GM12878 (cell line): ENCODE data around the gene ARL10.

Source experiments
- ATF3 ChIP-seq: IDR thresholded peaks from 2 replicates; pipeline ENCODE4 v1.6.1; 2011; ENCODE audit warnings: low read depth, mild to moderate bottlenecking, low read length, moderate library complexity, borderline replicate concordance; ENCODE audit errors: extremely low read depth
- CEBPB ChIP-seq, 2 experiments: fragments of 150-350 bp in 1 of 2; IDR thresholded peaks; 2 replicates each; pipeline ENCODE4 v1.6.1; 2012 to 2014; ENCODE audit warnings: low read depth in 2 of 2, low read length in 2 of 2, borderline replicate concordance in 1 of 2, inconsistent platforms in 1 of 2
- CEBPZ ChIP-seq: fragments of 150-350 bp; IDR thresholded peaks from 2 replicates; pipeline ENCODE4 v1.6.1; 2016; ENCODE audit warnings: low read depth, low read length
- CHD1 ChIP-seq: IDR thresholded peaks from 2 replicates; pipeline ENCODE4 v1.6.1; 2012; ENCODE audit warnings: low read depth, low read length, improper control_type of control experiment
- CTCF ChIP-seq, 3 experiments: IDR thresholded peaks in 2 of 3; conservative IDR thresholded peaks in 1 of 3; 2 replicates each; pipeline ENCODE4 v1.5.1; 2011; ENCODE audit warnings: low read depth in 3 of 3, low read length in 3 of 3, mild to moderate bottlenecking in 3 of 3, control low read depth in 2 of 3, moderate library complexity in 2 of 3, inconsistent platforms in 1 of 3, mixed read lengths in 1 of 3; ENCODE audit not compliant: control insufficient read depth in 2 of 3, insufficient read depth in 1 of 3; ENCODE audit errors: extremely low read depth in 1 of 3
- DPF2 ChIP-seq: fragments of 450-650 bp; IDR thresholded peaks from 2 replicates; pipeline ENCODE4 v1.6.1; 2017; ENCODE audit warnings: mild to moderate bottlenecking
- EP300 ChIP-seq, 2 experiments: fragments of 150-350 bp in 1 of 2; IDR thresholded peaks; 2 replicates each; pipeline ENCODE4 v1.6.1; 2011 to 2012; ENCODE audit warnings: low read depth in 2 of 2, low read length in 2 of 2, borderline replicate concordance in 1 of 2, improper control_type of control experiment in 1 of 2, inconsistent platforms in 1 of 2; ENCODE audit not compliant: control insufficient read depth in 1 of 2
- POLR2A ChIP-seq: IDR thresholded peaks from 2 replicates; pipeline ENCODE4 v1.6.1; 2011; ENCODE audit warnings: low read depth, mild to moderate bottlenecking, low read length
- RAD21 ChIP-seq: IDR thresholded peaks from 2 replicates; pipeline ENCODE4 v1.6.1; 2011; ENCODE audit warnings: mild to moderate bottlenecking, low read depth, low read length, moderate library complexity; ENCODE audit not compliant: insufficient read depth
- USF1 ChIP-seq: IDR thresholded peaks from 2 replicates; pipeline ENCODE4 v1.6.1; 2011; ENCODE audit warnings: borderline replicate concordance, low read depth, mild to moderate bottlenecking, moderate library complexity, mixed read lengths, low read length; ENCODE audit not compliant: insufficient read depth; ENCODE audit errors: extremely low read length

- TF ChIP-seq CTCF (IDR thresholded peaks at IDR 0.05 in 2 of 3, conservative IDR thresholded peaks at IDR 0.05 in 1 of 3; ENCODE audit: control insufficient read depth in 2 of 3, extremely low read depth in 1 of 3, insufficient read depth in 1 of 3, low read depth in 3 of 3, low read length in 3 of 3) (no peak), EP300 (IDR thresholded peaks at IDR 0.05; ENCODE audit: borderline replicate concordance in 1 of 2, control insufficient read depth in 1 of 2, low read depth in 2 of 2, low read length in 2 of 2) (no peak), CHD1 (no peak), DPF2 (no peak), POLR2A (no peak), CEBPB (IDR thresholded peaks at IDR 0.05; ENCODE audit: borderline replicate concordance in 1 of 2, low read depth in 2 of 2, low read length in 2 of 2) (no peak), RAD21 (no peak), USF1 (no peak), ATF3 (no peak), CEBPZ (no peak)
Measured at GRCh38 chr5:176386491-176386890, 21.2 kb downstream of the ARL10 start.
